ENCODE data around the gene PLOD1.

DNA sequence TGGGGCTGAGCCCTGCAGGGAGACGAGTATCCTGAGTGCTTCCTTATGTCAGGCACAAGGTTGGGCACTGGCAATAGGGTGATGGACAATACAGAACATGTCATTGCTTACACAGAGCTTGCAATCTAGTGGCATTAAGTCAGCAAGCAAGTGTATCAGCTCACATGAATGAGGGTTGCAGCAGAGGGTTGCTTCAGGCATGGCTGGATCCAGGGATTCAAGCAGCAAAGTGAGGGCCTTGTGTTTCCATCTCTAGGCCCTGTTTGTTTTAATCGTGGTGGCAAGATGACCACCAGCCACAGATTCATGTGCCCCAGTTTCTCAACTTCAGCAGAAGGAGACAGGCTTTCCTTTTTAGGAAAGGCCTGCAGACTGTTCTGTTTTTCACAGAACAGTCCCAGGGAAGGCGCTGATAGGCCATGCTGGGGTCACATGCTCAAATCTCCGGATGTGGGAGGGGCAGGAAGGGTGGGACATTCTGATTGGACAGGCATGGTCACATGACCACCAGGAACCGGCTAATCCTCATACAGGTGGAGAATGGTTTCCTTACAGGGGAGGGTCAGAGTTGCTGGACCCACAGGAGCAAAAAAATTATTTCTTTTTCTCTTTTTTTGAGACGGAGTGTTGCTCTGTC, 14.4 kb downstream of the PLOD1 start:
- TF ChIP-seq, protein P1, sequence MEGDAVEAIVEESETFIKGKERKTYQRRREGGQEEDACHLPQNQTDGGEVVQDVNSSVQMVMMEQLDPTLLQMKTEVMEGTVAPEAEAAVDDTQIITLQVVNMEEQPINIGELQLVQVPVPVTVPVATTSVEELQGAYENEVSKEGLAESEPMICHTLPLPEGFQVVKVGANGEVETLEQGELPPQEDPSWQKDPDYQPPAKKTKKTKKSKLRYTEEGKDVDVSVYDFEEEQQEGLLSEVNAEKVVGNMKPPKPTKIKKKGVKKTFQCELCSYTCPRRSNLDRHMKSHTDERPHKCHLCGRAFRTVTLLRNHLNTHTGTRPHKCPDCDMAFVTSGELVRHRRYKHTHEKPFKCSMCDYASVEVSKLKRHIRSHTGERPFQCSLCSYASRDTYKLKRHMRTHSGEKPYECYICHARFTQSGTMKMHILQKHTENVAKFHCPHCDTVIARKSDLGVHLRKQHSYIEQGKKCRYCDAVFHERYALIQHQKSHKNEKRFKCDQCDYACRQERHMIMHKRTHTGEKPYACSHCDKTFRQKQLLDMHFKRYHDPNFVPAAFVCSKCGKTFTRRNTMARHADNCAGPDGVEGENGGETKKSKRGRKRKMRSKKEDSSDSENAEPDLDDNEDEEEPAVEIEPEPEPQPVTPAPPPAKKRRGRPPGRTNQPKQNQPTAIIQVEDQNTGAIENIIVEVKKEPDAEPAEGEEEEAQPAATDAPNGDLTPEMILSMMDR (optimal IDR thresholded peaks at IDR 0.05 in 1 of 3, IDR thresholded peaks at IDR 0.05 in 1 of 3, conservative IDR thresholded peaks at IDR 0.05 in 1 of 3; ENCODE audit: extremely low read depth in 1 of 3, insufficient read depth in 2 of 3, low read length in 3 of 3), result no peak
- no peak for TF ChIP-seq EZH2 (IDR thresholded peaks at IDR 0.05; ENCODE audit: low read length)
